GM19455 (cell line): ENCODE measurements around the gene RUNX1.
A peak's percentile ranks its signal among the peaks of the same experiment; 100 is the strongest.

ENCODE experiments used
- ATAC-seq: cut with Tn5 transposase; IDR thresholded peaks from one replicate; pipeline ENCODE4 v1.9.1; 2021; ENCODE audit not compliant: unreplicated experiment

RUNX1 gene

GRCh38 chr21:34865400-34866241, 183.5 kb downstream of the RUNX1 start:
- peak; percentile 87 for ATAC-seq

- ATAC-seq: no peak
Measured at GRCh38 chr21:34864370-34865149, 184.5 kb downstream of the RUNX1 start.

- no peak for ATAC-seq
Measured at GRCh38 chr21:34862951-34863350, 186.2 kb downstream of the RUNX1 start.

GRCh38 chr21:34861258-34861657, 187.8 kb downstream of the RUNX1 start:
- no peak for ATAC-seq

GRCh38 chr21:34859976-34860653, 189.0 kb downstream of the RUNX1 start:
- ATAC-seq: no peak

GRCh38 chr21:34858559-34858958, 190.5 kb downstream of the RUNX1 start:
- no peak for ATAC-seq

GRCh38 chr21:34857874-34858273, 191.2 kb downstream of the RUNX1 start:
- ATAC-seq: no peak

GRCh38 chr21:34857122-34857713, 191.9 kb downstream of the RUNX1 start:
- ATAC-seq: no peak

GRCh38 chr21:34852448-34852847, 196.7 kb downstream of the RUNX1 start:
- no peak for ATAC-seq

- ATAC-seq: no peak
Measured at GRCh38 chr21:34850166-34850690, 198.9 kb downstream of the RUNX1 start.

- ATAC-seq: no peak
Measured at GRCh38 chr21:34846601-34847112, 202.4 kb downstream of the RUNX1 start.

GRCh38 chr21:34845521-34846451, 203.3 kb downstream of the RUNX1 start:
- ATAC-seq: peak; percentile 82

GRCh38 chr21:34844924-34845238, 204.2 kb downstream of the RUNX1 start:
- no peak for ATAC-seq

- ATAC-seq: no peak
Measured at GRCh38 chr21:34844013-34844923, 204.8 kb downstream of the RUNX1 start.

- no peak for ATAC-seq
Measured at GRCh38 chr21:34843562-34843961, 205.5 kb downstream of the RUNX1 start.

GRCh38 chr21:34841154-34841553, 207.9 kb downstream of the RUNX1 start:
- no peak for ATAC-seq

GRCh38 chr21:34840693-34841092, 208.4 kb downstream of the RUNX1 start:
- ATAC-seq: no peak

GRCh38 chr21:34838956-34839820, 209.9 kb downstream of the RUNX1 start:
- no peak for ATAC-seq
